ENCODE measurements around the gene CD33.
"Not testable (repeated sequence)": the region's sequence is repeated elsewhere in the genome, so short reads cannot be mapped to it uniquely, and the experiment has no call there.

The CD33 gene

GRCh38 chr19:51210874-51211361, 14.0 kb upstream of the CD33 start:
- not testable (repeated sequence) for DNase-seq

DNA sequence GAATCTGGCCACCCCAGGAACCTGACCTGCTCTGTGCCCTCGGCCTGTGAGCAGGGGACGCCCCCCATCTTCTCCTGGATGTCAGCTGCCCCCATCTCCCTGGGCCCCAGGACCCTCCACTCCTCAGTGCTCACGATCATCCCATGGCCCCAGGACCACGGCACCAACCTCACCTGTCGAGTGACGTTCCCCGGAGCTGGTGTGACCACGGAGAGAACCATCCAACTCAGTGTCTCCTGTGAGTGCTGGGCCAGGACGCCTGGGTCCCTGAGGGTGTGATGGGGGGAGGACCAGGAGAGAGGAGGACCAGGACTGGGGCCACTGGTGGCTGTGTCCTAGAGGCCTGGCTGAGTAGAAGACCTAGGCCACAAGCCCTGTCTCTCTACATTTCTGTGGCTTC, 13.0 kb upstream of the CD33 start:
- DNase-seq, result no peak

GRCh38 chr19:51219307-51219706, 5.6 kb upstream of the CD33 start:
- DNase-seq, result no peak

DNA sequence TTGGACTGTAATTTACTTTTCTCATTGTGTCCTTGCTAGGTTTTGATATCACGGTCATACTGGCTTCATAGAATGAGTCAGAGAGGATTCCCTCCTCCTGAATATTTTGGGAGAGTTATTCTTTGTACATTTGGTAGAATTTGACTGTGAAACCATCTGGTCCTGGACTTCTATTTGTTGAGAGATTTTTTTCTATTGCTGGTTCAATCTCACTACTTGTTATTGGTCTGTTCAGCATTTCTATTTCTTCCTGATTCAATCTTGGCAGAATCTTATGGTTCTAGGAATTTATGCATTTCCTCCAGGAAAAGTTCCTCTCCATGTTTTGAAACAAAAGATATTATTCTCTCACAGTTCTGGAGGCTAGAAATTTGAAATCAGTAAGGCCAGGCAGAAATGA, 4.9 kb upstream of the CD33 start:
- no peak for DNase-seq

DNA sequence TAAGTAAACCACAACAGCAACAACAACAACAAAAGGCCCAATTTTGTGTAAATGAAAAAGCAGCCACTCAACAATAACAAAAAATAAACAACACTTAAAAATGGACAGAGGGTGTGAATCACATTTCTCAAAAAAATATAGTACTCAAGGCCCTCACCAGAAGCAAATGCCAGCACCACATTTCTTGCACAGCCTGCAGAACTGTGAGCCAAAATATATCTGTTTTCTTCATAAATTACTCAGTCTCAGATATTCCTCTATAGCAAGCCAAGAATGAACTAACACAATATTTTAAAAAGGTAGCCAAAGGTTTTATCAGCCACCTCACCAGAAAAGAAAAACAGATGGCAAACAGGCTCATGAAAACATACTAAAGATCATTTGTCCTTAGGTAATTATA, 3.9 kb upstream of the CD33 start:
- DNase-seq, result no peak

GRCh38 chr19:51224163-51224641, 678 bp upstream of the CD33 start:
- DNase-seq, result no peak

DNA sequence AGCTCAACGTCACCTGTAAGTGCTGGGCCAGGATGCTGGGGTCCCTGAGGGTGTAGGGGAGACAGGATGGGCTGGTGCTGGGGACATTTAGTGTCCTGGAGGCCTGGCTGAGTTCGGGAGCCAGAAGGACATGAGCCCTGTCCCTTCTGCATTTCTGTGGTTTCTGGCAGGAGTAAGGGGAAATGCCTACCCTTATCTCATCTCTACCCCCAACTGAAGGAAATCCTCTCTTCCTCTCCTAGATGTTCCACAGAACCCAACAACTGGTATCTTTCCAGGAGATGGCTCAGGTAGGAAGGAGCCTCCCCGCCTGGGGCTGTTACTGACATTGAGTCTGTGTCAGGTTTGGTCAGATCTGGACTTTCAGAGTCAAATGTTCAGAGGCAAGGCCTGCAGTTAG, 1.2 kb downstream of the CD33 start:
- DNase-seq, result no peak

- DNase-seq, result no peak
These were observed 2.4 kb downstream of the CD33 start for GRCh38 chr19:51227326-51227725.

GRCh38 chr19:51227966-51228365, 3.1 kb downstream of the CD33 start:
- no peak for DNase-seq

DNA sequence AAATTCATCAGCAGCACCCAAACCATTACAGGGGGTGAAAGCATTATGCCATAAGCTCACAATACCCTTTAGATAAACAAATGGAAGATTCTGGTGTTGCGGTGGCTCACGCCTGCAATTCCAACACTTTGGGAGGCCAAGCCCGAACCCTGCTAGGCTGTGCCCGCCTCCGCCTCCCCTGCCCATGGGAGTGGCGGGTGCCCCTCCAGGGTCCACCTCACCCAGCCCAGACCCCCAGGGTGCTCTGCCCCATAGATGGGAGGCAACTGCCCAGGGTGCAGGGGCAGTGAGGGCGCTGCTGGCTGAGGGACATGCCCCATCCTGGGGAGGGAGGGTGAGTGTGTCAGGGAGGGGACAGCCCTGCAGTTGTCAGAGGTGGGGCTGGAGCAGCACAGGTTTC, 16.0 kb downstream of the CD33 start:
- DNase-seq, result no peak

- no peak for DNase-seq
These were observed 18.2 kb downstream of the CD33 start for GRCh38 chr19:51242881-51243630.

DNA sequence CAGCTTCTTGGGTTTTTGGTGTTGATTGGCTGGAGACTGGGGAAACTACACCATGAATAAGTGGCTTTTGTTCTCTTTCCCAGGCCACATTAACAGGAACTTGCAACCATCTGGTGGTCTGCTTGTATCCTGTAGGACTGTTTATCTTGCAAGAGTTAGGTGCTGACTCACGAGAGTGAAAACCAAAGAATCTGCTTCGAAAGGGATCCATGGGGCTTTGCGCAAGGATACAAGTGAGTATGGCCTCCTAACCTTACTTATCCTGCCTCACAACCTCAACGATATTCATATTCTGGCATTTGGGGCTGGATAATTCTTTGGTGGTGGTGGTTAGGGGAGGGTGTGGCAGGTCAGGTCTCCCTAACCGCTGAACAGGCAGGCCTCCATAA, 21.3 kb downstream of the CD33 start:
- no peak for DNase-seq

DNA sequence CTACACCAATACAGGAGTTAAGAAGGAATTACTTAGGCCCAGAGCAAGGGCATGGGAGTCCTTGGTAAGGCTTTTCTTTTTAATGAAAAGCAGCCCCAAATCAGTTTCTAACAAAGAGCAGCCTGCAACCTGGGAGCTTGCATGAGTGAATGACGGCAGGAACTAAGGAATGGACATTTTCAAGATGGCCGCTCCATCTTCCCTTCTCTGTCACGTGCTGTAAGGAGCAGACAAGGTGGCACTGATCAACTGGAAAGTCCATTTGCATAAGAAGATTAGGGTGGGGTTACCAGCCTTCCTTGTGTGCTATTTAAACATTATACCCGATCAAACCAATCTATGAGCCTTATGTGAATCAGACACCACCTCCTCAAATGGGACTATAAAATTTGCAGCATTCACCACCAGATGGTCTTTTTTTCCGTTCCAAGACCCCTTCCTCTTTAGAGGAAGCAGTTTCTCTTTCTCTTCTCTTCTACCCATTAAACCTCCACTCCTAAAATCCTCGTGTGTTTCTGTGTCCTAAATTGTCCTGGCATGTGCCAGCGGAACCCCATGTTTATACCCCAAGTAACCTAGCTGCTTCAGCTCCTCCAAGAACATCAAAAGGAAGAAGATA, 23.2 kb downstream of the CD33 start:
- no peak for DNase-seq

DNA sequence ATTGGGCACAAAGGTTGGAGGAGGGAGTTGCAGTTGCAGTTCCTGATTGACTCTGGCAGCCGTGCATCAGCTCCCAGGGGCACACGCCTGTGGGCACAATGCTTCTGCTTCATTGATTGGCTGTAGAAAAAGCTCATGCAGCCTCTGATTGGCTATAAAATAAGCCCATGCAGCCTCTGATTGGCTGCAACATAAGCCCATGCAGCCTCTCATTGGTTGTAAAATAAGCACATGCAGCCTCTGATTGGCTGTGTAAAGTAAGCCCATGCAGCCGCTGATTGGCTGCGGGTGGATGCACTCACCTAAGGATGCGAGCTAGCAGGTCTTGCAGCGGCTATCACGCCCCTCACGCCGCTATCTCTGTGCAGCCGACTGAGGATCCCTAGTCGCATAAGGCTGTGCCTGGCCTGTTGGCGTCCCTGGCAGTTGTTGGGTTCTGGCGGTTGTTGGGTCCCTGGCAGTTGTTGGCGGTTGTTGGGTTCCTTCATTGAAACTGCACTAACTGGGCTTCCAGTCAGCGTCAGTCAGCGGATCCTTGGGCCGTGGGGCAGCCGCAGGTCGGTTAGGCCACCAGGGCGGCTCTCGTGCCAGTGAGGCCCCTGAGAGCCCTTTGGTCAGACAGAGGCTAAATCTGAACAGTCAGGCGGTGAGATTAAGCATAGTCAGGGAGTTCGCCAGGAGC, 26.0 kb downstream of the CD33 start, which contains the start of gene SIGLECL1:
Gene SIGLECL1, plus strand, starts transcription at position 295 of the 682 bp plus-strand sequence. CDS start 12,993 bp downstream, outside the sequence.
- no peak for DNase-seq

GRCh38 chr19:51251468-51251820, 26.6 kb downstream of the CD33 start:
- no peak for DNase-seq

DNA sequence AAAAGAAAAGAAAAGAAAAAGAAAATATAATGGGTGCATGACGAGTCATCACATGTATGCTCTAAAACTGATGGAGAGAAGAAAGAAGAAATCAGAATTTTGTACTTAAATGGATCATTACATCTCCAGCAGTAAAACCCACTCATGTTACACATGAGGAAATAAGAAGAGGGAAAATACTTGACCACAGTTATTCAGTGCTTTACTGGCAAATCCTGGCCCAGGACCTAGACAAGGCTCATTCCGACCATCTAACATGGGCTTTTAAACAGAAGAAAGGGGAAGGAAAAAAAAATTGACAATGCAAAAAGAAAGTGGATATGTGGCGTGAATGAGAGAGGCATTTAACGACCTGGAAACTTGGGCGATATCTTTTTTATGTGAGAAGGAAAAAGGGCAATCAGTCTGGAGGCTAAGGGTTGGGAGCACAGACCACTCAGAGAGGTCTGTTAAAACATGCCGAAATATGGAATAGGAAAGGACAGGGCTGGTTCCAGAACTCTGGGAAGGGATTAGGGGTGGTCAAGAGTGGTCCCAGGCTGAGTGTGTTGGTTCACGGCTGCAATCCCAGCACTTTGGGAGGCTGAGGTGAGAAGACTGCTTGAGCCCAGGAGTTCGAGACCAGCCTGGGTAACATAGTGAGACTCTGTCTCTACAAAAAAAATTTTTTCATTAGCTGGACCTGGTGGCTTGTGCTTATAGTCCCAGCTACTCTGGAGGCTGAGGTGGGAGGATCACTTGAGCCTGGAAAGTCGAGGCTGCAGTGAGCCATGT, 27.6 kb downstream of the CD33 start:
- DNase-seq, result no peak

- DNase-seq, result no peak
These were observed 28.4 kb downstream of the CD33 start for GRCh38 chr19:51253088-51253806.

GRCh38 chr19:51256155-51256625, 31.3 kb downstream of the CD33 start:
- DNase-seq, result no peak

DNA sequence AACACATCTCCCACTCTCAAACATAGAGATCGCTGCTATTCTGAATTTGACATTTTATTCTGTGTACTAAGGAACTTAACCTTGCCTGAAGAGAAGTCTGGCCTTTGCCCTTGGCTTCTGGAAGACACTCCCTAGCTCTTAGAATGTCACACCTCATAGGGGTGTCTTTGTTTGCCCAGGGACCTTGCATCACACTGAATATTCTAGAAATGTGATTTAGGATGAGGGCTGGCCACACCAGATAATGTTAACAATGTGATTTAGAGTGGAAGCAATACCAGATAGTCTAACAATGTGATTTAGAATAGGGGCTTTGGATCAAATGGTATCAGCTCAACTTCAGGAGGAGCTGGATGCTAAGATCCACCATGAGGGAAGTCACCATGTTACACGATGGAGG, 32.6 kb downstream of the CD33 start:
- DNase-seq, result no peak

GRCh38 chr19:51258165-51259160, 33.6 kb downstream of the CD33 start:
- DNase-seq, result no peak
